RWPE2 (cell line): Measurements from ENCODE around the gene SESTD1.

Experiments used
- ATAC-seq: fragments of 200-7000 bp; cut with Tn5 transposase; 3 replicates; pipeline ENCODE4 v1.9.1; 2021; ENCODE audit warnings: low read depth
- DNase-seq: peaks from one replicate; pipeline ENCODE4 v3.0.0-alpha.2; 2020; ENCODE audit warnings: low spot score
- H3K27ac ChIP-seq: fragments of 450-650 bp; 2 replicates; pipeline ENCODE4 v1.5.1; 2017; ENCODE audit warnings: mild to moderate bottlenecking; ENCODE audit not compliant: poor library complexity, severe bottlenecking
- H3K27me3 ChIP-seq: fragments of 250-450 bp; sonication (Bioruptor Pico); 2 replicates; pipeline ENCODE4 v1.5.1; 2021; ENCODE audit warnings: mild to moderate bottlenecking, moderate library complexity; ENCODE audit not compliant: insufficient read depth, poor library complexity, severe bottlenecking
- H3K36me3 ChIP-seq: fragments of 250-450 bp; sonication (Bioruptor Pico); 2 replicates; pipeline ENCODE4 v1.5.1; 2020; ENCODE audit warnings: low read depth, mild to moderate bottlenecking, moderate library complexity
- H3K4me1 ChIP-seq: fragments of 250-450 bp; sonication (Bioruptor Pico); 2 replicates; pipeline ENCODE4 v1.5.1; 2021; ENCODE audit warnings: mild to moderate bottlenecking, moderate library complexity; ENCODE audit not compliant: insufficient read depth, poor library complexity, severe bottlenecking
- H3K4me3 ChIP-seq: fragments of 250-450 bp; sonication (Bioruptor Pico); 2 replicates; pipeline ENCODE4 v1.5.1; 2021; ENCODE audit warnings: mild to moderate bottlenecking, moderate library complexity; ENCODE audit not compliant: severe bottlenecking
- H3K9me3 ChIP-seq: fragments of 250-450 bp; sonication (Bioruptor Pico); 2 replicates; pipeline ENCODE4 v1.5.1; 2021; ENCODE audit warnings: mild to moderate bottlenecking, moderate library complexity; ENCODE audit not compliant: severe bottlenecking
- TF ChIP-seq, protein P1 (sequence below): fragments of 450-650 bp; IDR thresholded peaks from one replicate; pipeline ENCODE4 v1.5.1; 2017; ENCODE audit warnings: mild to moderate bottlenecking, moderate library complexity; ENCODE audit not compliant: poor library complexity, severe bottlenecking

SESTD1 gene

DNA sequence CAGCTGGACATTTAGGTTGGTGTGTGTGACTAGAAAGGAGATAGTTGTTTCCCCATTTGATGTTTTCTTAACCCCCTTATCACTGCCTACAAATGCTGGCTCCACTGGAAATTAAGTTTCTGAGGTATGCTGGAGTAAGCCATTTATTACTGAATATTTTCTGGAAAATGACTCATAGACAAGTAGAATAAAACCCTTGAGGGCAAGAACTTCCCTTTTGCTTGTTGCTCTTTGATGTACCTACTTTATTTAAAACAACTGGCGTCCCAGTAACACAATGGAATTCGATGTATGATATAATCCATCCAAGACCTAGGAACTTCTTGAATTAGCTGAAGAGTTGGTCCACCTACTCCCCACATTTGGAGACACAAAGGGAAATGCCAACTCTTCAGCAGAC, 33.3 kb upstream of the SESTD1 start:
- ATAC-seq (no peak), DNase-seq (no peak)
- Histone ChIP-seq H3K4me1 (no peaks in the 10 kb centered on the region), H3K27me3 (no peaks in the 10 kb centered on the region), H3K27ac (no peak overlapping the region), H3K9me3 (no peaks in the 10 kb centered on the region), H3K36me3 (no peaks in the 10 kb centered on the region), H3K4me3 (no peak overlapping the region)
- TF ChIP-seq, protein P1, sequence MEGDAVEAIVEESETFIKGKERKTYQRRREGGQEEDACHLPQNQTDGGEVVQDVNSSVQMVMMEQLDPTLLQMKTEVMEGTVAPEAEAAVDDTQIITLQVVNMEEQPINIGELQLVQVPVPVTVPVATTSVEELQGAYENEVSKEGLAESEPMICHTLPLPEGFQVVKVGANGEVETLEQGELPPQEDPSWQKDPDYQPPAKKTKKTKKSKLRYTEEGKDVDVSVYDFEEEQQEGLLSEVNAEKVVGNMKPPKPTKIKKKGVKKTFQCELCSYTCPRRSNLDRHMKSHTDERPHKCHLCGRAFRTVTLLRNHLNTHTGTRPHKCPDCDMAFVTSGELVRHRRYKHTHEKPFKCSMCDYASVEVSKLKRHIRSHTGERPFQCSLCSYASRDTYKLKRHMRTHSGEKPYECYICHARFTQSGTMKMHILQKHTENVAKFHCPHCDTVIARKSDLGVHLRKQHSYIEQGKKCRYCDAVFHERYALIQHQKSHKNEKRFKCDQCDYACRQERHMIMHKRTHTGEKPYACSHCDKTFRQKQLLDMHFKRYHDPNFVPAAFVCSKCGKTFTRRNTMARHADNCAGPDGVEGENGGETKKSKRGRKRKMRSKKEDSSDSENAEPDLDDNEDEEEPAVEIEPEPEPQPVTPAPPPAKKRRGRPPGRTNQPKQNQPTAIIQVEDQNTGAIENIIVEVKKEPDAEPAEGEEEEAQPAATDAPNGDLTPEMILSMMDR, result no peak

DNA sequence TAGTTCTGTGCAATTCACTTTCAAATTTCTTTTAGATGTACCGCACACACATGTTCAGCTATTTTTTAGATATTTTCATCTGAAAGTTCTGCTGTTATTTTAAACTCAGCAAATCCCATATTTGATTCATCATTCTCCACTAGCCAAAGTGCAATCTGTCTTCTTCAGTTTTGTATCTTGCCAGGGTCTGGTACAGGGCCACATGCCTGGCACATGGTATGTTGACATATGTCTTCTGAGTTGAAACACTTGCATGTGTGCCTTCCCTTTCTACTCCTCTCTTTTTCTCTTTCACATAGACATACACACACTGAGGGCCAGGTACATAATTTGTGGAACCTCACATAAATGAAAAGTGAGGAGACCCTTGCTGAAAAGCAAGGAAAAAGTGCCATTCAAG, 25.7 kb upstream of the SESTD1 start:
- TF ChIP-seq, protein P1, result no peak
- Histone ChIP-seq H3K27me3 (no peaks in the 10 kb centered on the region), H3K4me1 (no peaks in the 10 kb centered on the region), H3K27ac (no peak overlapping the region), H3K36me3 (no peaks in the 10 kb centered on the region), H3K4me3 (no peak overlapping the region), H3K9me3 (no peaks in the 10 kb centered on the region)
- DNase-seq, result no peak
- ATAC-seq, result no peak

DNA sequence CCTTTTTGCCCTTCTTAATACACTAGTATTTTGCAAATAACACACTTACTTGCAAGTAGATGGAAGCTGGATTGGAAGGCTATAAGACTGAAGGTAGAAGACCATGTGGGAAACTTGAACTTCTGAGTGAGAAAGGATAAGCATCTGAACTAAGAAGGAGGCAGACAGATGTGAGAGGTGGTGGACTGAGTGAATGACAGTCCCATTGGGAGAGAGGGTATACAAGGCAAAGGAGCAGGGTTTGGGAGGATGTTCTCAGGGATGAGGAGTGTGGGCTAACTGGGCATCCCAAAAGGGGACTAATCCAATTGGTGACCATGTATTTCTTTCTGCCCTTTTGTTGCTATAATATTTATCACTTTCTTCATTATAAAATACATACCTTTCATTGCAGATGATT, 20.4 kb upstream of the SESTD1 start:
- no peak overlapping the region for H3K4me3 ChIP-seq
- ATAC-seq, result no peak
- TF ChIP-seq, protein P1, result no peak
- no peaks in the 10 kb centered on the region for H3K36me3 ChIP-seq
- no peaks in the 10 kb centered on the region for H3K27me3 ChIP-seq
- H3K4me1 ChIP-seq, result no peaks in the 10 kb centered on the region
- DNase-seq, result no peak
- no peak overlapping the region for H3K27ac ChIP-seq
- no peaks in the 10 kb centered on the region for H3K9me3 ChIP-seq

DNA sequence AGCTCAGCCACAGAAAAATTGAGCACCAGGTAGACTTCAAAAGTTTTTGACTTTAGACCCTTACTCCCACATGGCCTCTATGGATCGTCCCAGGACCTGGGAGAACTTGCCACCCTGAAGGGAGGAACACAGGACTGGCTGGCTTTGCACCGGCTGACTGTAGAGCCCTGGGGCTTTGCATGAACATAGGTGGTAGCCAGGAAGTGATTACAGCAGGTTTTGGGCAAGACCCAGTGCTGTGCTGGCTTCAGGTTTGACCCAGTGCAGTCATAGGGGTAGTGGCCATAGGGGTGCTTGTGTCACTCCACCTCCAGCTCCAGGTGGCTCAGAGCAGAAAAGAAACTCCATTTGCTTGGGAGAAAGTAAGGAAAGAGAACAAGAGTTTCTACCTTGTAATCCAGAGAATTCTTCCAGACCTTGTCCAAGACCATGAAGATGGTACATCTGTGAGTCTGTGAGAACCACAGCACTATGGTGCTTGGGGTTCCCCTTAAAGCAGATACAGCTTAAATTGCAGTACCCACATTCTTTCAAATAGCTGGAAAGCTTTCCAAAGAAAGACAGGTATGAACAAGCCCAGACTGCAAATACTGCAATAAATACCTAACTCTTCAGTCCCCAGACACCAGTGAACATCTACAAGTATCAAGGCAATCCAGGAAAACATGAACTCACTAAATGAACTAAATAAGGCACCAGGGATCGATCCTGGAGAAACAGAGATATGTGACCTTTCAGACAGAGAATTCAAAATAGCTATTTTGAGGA, 13.0 kb upstream of the SESTD1 start:
- peak; percentile 42; the same call in 2 of the 3 replicates for ATAC-seq
- Histone ChIP-seq H3K36me3 (no peaks in the 10 kb centered on the region), H3K27ac (no peak overlapping the region), H3K4me3 (no peak overlapping the region), H3K27me3 (no peaks in the 10 kb centered on the region), H3K4me1 (peaks cover 17% of the 10 kb centered on the region), H3K9me3 (no peaks in the 10 kb centered on the region)
- TF ChIP-seq, protein P1, result no peak
- DNase-seq, result no peak
